GM21447 (cell line): ENCODE results near the gene ALX4.

Experiments
- ATAC-seq: cut with Tn5 transposase; IDR thresholded peaks from one replicate; pipeline ENCODE4 v1.9.1; 2021; ENCODE audit not compliant: unreplicated experiment

ALX4 gene

GRCh38 chr11:44316659-44317240 lies 6.8 kb upstream of the ALX4 start:
- no peak for ATAC-seq

GRCh38 chr11:44315947-44316658 lies 6.2 kb upstream of the ALX4 start:
- ATAC-seq = no peak

- ATAC-seq = no peak
These were observed 4.8 kb upstream of the ALX4 start for GRCh38 chr11:44314733-44315132.

- ATAC-seq = no peak
These were observed 4.0 kb upstream of the ALX4 start for GRCh38 chr11:44313761-44314489.

GRCh38 chr11:44312876-44313275 lies 2.9 kb upstream of the ALX4 start:
- ATAC-seq = no peak

GRCh38 chr11:44311339-44312261 lies 1.7 kb upstream of the ALX4 start:
- ATAC-seq = no peak

GRCh38 chr11:44310463-44311272 lies 729 bp upstream of the ALX4 start:
- ATAC-seq = no peak

- no peak for ATAC-seq
These were observed 195 bp upstream of the ALX4 start for GRCh38 chr11:44310206-44310462.

GRCh38 chr11:44308923-44309477 lies 939 bp downstream of the ALX4 start:
- ATAC-seq = no peak

GRCh38 chr11:44308256-44308922 lies 1.6 kb downstream of the ALX4 start:
- ATAC-seq = no peak

- no peak for ATAC-seq
These were observed 2.4 kb downstream of the ALX4 start for GRCh38 chr11:44307340-44308099.

- ATAC-seq = no peak
These were observed 3.1 kb downstream of the ALX4 start for GRCh38 chr11:44306918-44307244.

- no peak for ATAC-seq
These were observed 3.7 kb downstream of the ALX4 start for GRCh38 chr11:44306052-44306917.

- ATAC-seq = no peak
These were observed 4.4 kb downstream of the ALX4 start for GRCh38 chr11:44305470-44306051.

GRCh38 chr11:44305026-44305469 lies 4.9 kb downstream of the ALX4 start:
- no peak for ATAC-seq

GRCh38 chr11:44304091-44305025 lies 5.6 kb downstream of the ALX4 start:
- ATAC-seq = no peak
